ENCODE data around the gene SLC7A4. TPM values are rescaled to one million over a fixed set of nuclear protein-coding genes. Genes with fewer than 3 reads are reported as not detected.

The SLC7A4 gene
- total RNA-seq, 1 donor from 2014 or later = 0.93 TPM

DNA sequence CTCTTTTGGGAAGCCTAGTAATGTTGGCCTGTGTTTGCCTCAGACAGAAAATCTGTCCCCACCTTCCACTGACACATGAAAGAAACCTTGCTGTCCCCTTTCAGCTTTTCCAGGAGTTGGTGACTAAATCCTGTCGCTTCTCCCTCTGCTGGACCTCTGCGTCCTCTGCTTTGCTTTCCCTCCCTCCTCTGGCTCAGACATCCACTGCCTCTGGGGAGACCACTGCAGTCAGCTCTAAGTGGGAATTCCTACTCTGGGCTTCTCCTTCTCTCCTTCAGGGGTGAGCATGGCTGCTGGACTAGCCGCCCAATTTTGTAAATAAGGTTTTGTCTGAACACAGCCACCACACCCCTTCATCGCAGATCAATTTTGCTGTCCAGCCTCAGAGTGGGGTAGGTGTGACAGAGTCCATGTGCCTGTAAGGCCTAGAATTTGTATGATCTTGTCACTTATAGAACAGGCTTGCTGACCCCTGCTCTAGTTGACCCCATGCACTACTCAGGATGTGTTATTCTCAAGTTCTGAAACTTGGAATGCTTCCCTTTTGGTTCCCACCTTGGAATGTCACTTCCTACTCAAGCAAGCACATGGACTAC lies 36.4 kb upstream of the SLC7A4 start:
- Mint-ChIP-seq H3K9me3 (ENCODE audit: unreplicated experiment) (peaks cover 10% of the 10 kb centered on the region), H3K27ac (ENCODE audit: unreplicated experiment) (no peak overlapping the region), H3K4me3 (ENCODE audit: unreplicated experiment) (no peak overlapping the region), H3K36me3 (ENCODE audit: low read depth, unreplicated experiment) (no peaks in the 10 kb centered on the region), H3K4me1 (ENCODE audit: low read depth, unreplicated experiment) (peaks cover 3% of the 10 kb centered on the region), H3K27me3 (ENCODE audit: low read depth, unreplicated experiment) (peaks cover 25% of the 10 kb centered on the region)
- Histone ChIP-seq H3K9ac (ENCODE audit: low read length) (no peak overlapping the region), H3K9me3 (ENCODE audit: insufficient read depth, low read depth, low read length) (peaks cover 5% of the 10 kb centered on the region), H3K4me1 (ENCODE audit: insufficient read depth, low read length) (peaks cover 4% of the 10 kb centered on the region), H3K27me3 (ENCODE audit: insufficient read depth, low read length) (no peaks in the 10 kb centered on the region), H3K79me2 (ENCODE audit: insufficient read depth, low read length) (no peaks in the 10 kb centered on the region), H3K4me2 (ENCODE audit: low read length) (no peak overlapping the region), H3K4me3 (ENCODE audit: insufficient read depth, low read depth, low read length) (no peak overlapping the region), H3K27ac (ENCODE audit: low read depth, low read length) (no peak overlapping the region), H3K36me3 (ENCODE audit: insufficient read depth, low read length) (no peaks in the 10 kb centered on the region), H4K20me1 (ENCODE audit: insufficient read depth, low read length) (no peaks in the 10 kb centered on the region), H2AFZ (ENCODE audit: low read depth, low read length) (no peak overlapping the region)
- DNase-seq (ENCODE audit: low read depth) = no peak
- no peak for TF ChIP-seq EZH2 (IDR thresholded peaks at IDR 0.05; ENCODE audit: insufficient read depth, low read length)
- TF ChIP-seq, protein P1, sequence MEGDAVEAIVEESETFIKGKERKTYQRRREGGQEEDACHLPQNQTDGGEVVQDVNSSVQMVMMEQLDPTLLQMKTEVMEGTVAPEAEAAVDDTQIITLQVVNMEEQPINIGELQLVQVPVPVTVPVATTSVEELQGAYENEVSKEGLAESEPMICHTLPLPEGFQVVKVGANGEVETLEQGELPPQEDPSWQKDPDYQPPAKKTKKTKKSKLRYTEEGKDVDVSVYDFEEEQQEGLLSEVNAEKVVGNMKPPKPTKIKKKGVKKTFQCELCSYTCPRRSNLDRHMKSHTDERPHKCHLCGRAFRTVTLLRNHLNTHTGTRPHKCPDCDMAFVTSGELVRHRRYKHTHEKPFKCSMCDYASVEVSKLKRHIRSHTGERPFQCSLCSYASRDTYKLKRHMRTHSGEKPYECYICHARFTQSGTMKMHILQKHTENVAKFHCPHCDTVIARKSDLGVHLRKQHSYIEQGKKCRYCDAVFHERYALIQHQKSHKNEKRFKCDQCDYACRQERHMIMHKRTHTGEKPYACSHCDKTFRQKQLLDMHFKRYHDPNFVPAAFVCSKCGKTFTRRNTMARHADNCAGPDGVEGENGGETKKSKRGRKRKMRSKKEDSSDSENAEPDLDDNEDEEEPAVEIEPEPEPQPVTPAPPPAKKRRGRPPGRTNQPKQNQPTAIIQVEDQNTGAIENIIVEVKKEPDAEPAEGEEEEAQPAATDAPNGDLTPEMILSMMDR (IDR thresholded peaks at IDR 0.05; ENCODE audit: insufficient read depth, low read depth, low read length) = no peak
- no peak for FAIRE-seq

DNA sequence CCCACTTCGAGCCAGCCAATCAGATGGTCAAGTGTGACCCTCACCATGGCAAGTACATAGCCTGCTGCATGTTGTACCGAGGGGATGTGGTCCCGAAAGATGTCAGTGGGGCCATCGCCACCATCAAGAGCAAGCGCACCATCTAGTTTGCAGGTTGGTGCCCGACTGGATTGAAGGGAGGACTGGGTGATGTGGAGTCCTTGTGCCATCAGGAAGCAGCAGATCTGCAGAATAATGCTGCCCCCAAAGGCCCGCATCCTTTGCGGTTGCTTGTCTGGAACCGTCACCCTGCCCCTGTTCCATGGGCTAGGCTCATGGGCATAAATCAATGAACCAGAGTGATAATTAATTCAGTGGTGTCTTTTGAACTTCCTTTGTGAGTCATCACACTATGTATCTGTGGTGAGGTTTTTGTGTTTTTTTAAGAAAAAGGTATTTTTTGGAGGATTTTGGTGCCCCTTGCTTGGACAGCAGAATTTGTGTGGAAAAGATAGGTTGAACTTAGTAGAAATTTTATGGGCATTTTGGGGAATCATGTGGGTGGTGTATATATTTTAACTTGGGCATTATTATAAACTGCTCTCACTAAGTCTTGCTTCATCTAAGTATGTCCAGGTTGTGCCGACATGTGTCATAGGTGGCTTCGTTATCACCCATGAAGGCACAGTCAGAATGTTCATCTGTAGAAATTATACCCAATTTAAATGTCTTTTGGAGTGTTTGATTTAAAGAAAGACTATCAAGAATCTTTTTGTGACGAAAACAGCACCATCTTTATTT lies 35.7 kb upstream of the SLC7A4 start:
- H3K9me3 Mint-ChIP-seq (ENCODE audit: unreplicated experiment) = peaks cover 7% of the 10 kb centered on the region
- no peak overlapping the region for H3K27ac Mint-ChIP-seq (ENCODE audit: unreplicated experiment)
- Histone ChIP-seq H3K9me3 (ENCODE audit: insufficient read depth, low read depth, low read length) (peaks cover 5% of the 10 kb centered on the region), H3K4me1 (ENCODE audit: insufficient read depth, low read length) (no peaks in the 10 kb centered on the region), H3K27ac (ENCODE audit: low read depth, low read length) (no peak overlapping the region), H3K36me3 (ENCODE audit: insufficient read depth, low read length) (no peaks in the 10 kb centered on the region), H3K9ac (ENCODE audit: low read length) (no peak overlapping the region), H2AFZ (ENCODE audit: low read depth, low read length) (no peak overlapping the region), H3K27me3 (ENCODE audit: insufficient read depth, low read length) (no peaks in the 10 kb centered on the region), H3K4me2 (ENCODE audit: low read length) (no peak overlapping the region), H3K79me2 (ENCODE audit: insufficient read depth, low read length) (no peaks in the 10 kb centered on the region), H4K20me1 (ENCODE audit: insufficient read depth, low read length) (no peaks in the 10 kb centered on the region), H3K4me3 (ENCODE audit: insufficient read depth, low read depth, low read length) (no peak overlapping the region)
- H3K4me1 Mint-ChIP-seq (ENCODE audit: low read depth, unreplicated experiment) = peaks cover 3% of the 10 kb centered on the region
- FAIRE-seq (no peak), DNase-seq (ENCODE audit: low read depth) (no peak)
- no peak overlapping the region for H3K4me3 Mint-ChIP-seq (ENCODE audit: unreplicated experiment)
- H3K36me3 Mint-ChIP-seq (ENCODE audit: low read depth, unreplicated experiment) = no peaks in the 10 kb centered on the region
- H3K27me3 Mint-ChIP-seq (ENCODE audit: low read depth, unreplicated experiment) = peaks cover 25% of the 10 kb centered on the region
- TF ChIP-seq EZH2 (IDR thresholded peaks at IDR 0.05; ENCODE audit: insufficient read depth, low read length) = no peak
- TF ChIP-seq, protein P1 (IDR thresholded peaks at IDR 0.05; ENCODE audit: insufficient read depth, low read depth, low read length) = no peak

Measured in astrocyte (in vitro differentiated cells and primary cell).